Eye (tissue), 1 donor: ENCODE measurements around the gene LHFPL6.

ENCODE experiments used
- DNase-seq: peaks from one replicate; pipeline ENCODE4 v3.0.0-alpha.2; 2015

Gene LHFPL6

GRCh38 chr13:39461685-39462266 is 141.2 kb downstream of the LHFPL6 start:
- DNase-seq = no peak

GRCh38 chr13:39457274-39457673 is 145.7 kb downstream of the LHFPL6 start:
- no peak for DNase-seq

- no peak for DNase-seq
Measured at GRCh38 chr13:39455521-39456175, 147.3 kb downstream of the LHFPL6 start.

GRCh38 chr13:39452834-39453233 is 150.2 kb downstream of the LHFPL6 start:
- no peak for DNase-seq

- DNase-seq = no peak
Measured at GRCh38 chr13:39452417-39452816, 150.6 kb downstream of the LHFPL6 start.

GRCh38 chr13:39451860-39452301 is 151.1 kb downstream of the LHFPL6 start:
- peak; percentile 70 for DNase-seq

- DNase-seq = peak; percentile 44
Measured at GRCh38 chr13:39451301-39451700, 151.7 kb downstream of the LHFPL6 start.

- no peak for DNase-seq
Measured at GRCh38 chr13:39450176-39450575, 152.8 kb downstream of the LHFPL6 start.

GRCh38 chr13:39448834-39449233 is 154.2 kb downstream of the LHFPL6 start:
- peak; percentile 60 for DNase-seq

- DNase-seq = no peak
Measured at GRCh38 chr13:39446865-39447264, 156.1 kb downstream of the LHFPL6 start.

GRCh38 chr13:39444866-39445265 is 158.1 kb downstream of the LHFPL6 start:
- DNase-seq = no peak

GRCh38 chr13:39433651-39434050 is 169.3 kb downstream of the LHFPL6 start:
- DNase-seq = peak; percentile 24

GRCh38 chr13:39432196-39432595 is 170.8 kb downstream of the LHFPL6 start:
- no peak for DNase-seq

GRCh38 chr13:39422845-39423565 is 180.0 kb downstream of the LHFPL6 start:
- no peak for DNase-seq

GRCh38 chr13:39419876-39420275 is 183.1 kb downstream of the LHFPL6 start:
- DNase-seq = peak; percentile 64

GRCh38 chr13:39419068-39419467 is 183.9 kb downstream of the LHFPL6 start:
- DNase-seq = no peak

- no peak for DNase-seq
Measured at GRCh38 chr13:39418424-39418823, 184.6 kb downstream of the LHFPL6 start.

- DNase-seq = peak; percentile 35
Measured at GRCh38 chr13:39417643-39418042, 185.3 kb downstream of the LHFPL6 start.

GRCh38 chr13:39417131-39417530 is 185.9 kb downstream of the LHFPL6 start:
- peak; percentile 74 for DNase-seq

GRCh38 chr13:39415008-39415802 is 187.8 kb downstream of the LHFPL6 start:
- peak; percentile 58 for DNase-seq

GRCh38 chr13:39414339-39414738 is 188.7 kb downstream of the LHFPL6 start:
- no peak for DNase-seq

- DNase-seq = no peak
Measured at GRCh38 chr13:39411511-39411910, 191.5 kb downstream of the LHFPL6 start.

GRCh38 chr13:39410964-39411363 is 192.0 kb downstream of the LHFPL6 start:
- no peak for DNase-seq
